NCI-H146 (cell line): Measurements from ENCODE around the gene BIRC7.
A peak's percentile ranks its signal among the peaks of the same experiment; 100 is the strongest.

Experiments used
- DNase-seq: peaks from one replicate; lab custom pipeline; 2025; lab: John Stamatoyannopoulos, UW

Gene BIRC7

DNA sequence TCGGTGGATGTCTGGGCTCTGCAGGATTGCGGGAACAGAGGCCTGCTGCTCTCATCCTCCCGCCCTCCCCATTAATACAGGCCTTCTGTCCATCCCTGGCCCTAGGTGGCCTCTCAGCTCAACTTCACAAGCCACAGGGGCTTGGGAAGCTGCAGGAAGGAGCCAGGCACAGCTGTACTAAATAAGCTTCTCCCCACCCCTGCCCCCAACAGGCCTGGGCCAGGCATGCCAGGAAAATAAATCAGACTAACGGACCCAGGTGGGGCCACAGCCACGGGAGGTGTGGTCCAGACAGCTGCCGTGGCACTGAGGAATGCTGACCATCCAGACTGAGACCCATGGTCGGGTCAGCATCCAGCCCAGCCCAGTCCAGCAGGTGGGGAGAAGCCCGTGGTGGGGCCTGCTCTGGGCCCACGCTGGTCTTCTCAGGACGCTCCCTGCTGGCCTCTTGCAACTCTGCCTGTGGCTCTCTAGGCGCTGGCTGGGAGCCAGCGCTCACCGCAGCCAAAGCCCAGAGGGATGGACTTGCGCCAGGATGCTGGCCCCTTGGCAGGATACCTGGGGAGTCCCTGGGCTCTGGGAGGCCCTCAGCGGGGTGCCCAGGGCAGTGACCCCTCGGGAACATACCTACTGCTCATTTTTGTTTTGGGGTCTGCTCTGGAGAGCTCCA, 11.2 kb upstream of the BIRC7 start:
- peak; percentile 68 for DNase-seq

DNA sequence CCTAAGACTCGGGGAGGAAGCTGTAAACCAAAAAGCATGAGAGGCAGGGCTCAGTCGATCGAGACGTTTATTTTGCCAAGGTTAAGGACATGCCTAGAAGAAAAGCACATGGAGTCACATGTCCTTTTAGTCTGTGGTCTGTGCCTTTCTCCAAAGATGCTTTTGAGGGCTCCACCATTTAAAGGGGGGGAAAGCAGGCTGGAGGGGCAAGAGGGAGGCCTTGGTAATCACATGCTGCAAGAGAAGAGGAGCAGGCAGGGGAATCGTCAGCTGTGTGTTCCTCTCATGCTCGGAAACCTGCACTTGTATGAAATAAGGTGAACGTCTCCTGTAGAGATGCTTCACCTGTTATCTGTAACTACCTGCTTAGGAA, 10.6 kb upstream of the BIRC7 start:
- no peak for DNase-seq

DNA sequence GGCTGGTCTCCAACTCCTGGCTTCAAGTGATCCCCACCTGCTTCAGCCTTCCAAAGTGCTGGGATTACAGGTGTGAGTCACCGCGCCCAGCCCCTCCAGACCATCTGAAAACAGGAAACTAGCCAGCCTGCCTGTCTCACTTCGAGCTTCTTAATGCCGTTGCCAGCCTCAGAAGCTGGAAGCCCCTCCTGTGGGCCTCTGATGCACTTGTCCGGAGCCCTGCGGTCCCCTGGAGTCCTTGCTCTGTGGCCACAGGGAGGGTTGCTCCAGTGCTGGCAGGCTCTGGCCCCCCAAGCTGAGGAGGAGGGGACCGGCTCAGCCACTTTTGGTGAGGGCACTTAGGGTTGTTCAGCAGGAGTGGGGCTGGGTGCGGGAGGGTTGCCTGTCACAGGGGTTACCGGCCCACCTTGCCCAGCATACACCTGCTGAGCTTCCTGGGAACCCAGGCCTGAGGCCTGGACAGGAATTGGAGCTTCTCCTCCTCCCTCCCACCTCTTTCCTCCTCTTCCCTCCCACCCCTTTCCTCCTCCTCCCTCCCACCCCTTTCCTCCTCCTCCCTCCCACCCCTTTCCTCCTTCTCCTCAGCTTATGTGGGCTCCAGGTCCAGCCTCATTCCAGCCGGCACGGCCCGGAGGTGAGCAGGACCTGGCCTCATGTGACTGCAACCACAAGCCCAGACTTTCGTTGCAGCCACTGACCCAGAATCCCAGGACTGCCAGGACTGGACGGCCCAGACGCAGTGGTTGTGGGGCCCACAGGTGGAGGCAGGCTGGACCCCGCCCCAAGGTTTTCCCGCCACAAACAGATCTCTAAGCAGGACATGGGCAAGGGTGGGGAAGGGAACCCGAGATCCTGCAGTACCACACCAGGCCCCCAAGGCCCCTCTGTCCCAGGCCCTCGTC, 9.4 kb upstream of the BIRC7 start:
- no peak for DNase-seq

- DNase-seq, result no peak
Measured at GRCh38 chr20:63227260-63227659, 8.4 kb upstream of the BIRC7 start.

- DNase-seq, result no peak
Measured at GRCh38 chr20:63228806-63229205, 6.9 kb upstream of the BIRC7 start.

DNA sequence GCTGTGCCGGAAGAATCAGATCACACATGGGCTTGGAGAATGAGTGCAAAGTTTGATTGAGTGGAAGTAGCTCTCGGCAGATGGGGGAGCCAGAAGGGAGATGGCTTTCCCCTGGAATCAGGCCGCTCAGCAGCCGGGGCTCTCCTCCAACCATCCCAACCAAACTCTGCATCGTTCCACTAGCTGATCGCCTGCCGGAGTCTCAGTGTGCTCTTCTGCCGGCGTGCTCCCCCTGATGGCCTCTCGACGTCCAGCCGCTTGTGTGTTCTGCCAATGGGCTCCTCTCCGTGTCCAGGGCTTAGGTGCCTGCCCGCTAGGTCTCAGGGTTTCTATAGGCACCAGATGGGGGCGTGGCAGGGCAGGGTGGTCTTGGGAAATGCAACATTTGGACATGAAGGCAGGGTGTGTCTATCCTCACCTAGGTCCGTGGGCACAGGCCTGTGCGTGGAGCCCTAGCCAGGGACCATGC, 4.9 kb upstream of the BIRC7 start:
- peak; percentile 56 for DNase-seq

DNA sequence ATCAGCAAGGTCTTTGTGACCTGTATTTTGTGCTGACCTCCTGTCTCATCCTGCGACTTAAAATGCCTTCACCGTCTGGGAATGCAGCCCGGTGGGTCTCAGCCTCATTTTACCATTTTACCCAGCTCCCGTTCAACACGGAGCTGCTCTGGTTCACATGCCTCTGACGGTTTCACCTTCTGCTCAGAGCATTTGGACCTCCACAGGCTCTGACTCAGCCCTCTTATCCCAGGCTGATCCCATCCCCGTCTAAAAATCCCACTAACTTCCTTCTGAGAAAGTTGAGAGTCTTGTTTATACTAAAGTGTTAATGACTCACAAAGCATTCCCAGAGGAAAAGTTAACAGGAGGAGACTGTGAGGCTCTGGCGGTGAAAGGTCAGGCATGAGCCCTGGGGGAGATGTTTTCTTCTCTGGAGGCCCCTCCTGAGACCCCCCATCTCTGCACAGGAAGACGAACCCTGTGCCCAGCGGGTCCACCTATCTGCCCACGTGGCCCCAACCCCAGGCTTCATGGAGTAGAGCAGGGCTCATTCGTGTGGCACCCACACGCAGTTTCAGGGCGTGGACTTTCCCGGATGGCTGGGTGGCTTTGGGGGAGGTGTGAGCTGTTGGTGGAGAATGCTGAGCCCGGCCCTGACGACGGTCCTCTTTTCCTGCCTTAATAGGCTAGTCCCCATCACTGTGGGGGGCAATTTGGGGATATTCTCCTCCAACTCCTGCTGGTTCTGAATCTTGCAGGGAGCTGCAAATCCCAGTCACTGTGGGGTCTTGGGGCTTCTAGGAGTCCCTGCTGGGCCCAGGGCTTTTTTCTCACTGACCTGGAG, 3.3 kb upstream of the BIRC7 start:
- no peak for DNase-seq

- no peak for DNase-seq
Measured at GRCh38 chr20:63233061-63233344, 2.7 kb upstream of the BIRC7 start.

GRCh38 chr20:63233924-63234323, 1.8 kb upstream of the BIRC7 start:
- DNase-seq, result no peak

GRCh38 chr20:63234693-63235398, 859 bp upstream of the BIRC7 start:
- DNase-seq, result peak; percentile 43

DNA sequence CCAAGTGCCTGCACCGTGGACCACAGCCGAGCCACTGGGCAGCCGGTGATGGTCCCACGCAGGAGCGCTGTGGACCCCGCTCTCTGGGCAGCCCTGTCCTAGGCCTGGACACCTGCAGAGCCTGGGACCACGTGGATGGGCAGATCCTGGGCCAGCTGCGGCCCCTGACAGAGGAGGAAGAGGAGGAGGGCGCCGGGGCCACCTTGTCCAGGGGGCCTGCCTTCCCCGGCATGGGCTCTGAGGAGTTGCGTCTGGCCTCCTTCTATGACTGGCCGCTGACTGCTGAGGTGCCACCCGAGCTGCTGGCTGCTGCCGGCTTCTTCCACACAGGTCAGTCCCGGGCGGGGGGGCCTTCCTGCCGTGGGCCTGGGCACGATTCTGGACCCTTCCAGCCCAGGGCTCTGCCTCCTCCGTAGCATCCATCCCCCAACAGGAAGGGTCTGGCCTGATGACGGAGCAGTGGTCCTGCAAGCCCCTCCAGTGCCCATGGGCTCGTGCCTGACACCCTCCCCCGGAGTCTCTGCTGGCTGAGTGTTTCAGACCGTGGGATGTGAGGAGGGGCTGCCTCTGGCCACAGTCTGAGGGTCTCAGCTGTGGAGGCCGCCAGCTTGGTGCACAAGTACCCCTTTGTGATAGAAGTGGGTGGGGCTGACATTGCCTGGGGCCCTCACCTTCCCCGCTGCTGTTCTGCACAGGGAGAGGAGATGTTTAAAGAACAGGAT, 572 bp downstream of the BIRC7 start:
- DNase-seq, result no peak

GRCh38 chr20:63238031-63238430, 2.3 kb downstream of the BIRC7 start:
- no peak for DNase-seq

GRCh38 chr20:63238514-63239125, 2.9 kb downstream of the BIRC7 start:
- no peak for DNase-seq

DNA sequence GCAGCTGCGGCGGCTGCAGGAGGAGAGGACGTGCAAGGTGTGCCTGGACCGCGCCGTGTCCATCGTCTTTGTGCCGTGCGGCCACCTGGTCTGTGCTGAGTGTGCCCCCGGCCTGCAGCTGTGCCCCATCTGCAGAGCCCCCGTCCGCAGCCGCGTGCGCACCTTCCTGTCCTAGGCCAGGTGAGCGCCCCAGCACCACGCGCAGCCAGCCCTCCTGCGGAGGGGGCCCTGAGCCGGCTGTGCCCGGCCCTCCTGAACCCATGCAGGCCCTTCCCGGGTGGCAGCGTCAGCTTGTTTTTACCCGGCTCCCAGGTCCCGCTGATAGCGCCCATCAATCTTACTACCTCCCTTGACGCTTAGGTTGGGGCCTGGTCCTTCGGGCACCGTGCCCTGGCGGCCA, 3.7 kb downstream of the BIRC7 start:
- no peak for DNase-seq

GRCh38 chr20:63240004-63240403, 4.3 kb downstream of the BIRC7 start:
- no peak for DNase-seq

- no peak for DNase-seq
Measured at GRCh38 chr20:63241272-63241671, 5.6 kb downstream of the BIRC7 start.

DNA sequence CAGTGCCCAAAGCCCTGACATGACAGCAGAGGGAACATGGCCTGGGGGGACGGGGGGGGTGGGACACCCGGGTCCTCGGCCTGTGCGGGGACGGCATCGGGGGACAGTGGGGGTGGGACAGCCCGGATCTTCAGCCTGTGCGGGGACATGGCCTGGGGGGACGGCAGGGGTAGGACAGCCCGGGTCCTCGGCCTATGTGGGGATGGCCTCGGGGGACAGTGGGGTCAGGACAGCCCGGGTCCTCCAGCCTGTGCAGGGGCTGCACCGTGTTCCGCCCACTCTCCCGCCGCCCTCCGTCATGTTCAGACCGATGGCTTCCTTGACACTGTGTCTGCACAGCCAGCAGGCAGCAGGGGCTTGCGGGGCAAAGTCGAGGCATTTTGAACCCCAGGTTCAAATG, 7.0 kb downstream of the BIRC7 start:
- no peak for DNase-seq

- DNase-seq, result no peak
Measured at GRCh38 chr20:63243604-63244247, 8.0 kb downstream of the BIRC7 start.

DNA sequence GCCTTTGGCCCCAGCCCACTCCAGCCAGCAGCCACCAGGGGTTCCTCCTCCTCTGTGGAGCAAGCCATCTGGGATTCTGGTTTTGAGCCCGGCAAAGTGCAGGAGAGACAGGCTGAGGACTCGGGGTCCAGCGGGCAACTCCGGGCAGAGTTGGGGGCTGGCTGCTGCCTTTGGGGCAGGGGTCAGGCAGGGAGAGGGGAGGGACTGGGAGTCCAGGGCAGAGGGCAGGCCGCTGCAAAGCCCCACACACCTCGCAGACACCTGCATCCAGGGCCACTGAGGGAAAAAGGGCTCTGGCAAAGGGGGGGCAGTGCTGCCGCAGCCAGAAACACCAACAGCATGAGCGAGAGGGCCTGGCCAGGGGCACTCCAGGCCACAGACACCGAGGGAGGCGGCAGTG, 8.8 kb downstream of the BIRC7 start:
- no peak for DNase-seq

DNA sequence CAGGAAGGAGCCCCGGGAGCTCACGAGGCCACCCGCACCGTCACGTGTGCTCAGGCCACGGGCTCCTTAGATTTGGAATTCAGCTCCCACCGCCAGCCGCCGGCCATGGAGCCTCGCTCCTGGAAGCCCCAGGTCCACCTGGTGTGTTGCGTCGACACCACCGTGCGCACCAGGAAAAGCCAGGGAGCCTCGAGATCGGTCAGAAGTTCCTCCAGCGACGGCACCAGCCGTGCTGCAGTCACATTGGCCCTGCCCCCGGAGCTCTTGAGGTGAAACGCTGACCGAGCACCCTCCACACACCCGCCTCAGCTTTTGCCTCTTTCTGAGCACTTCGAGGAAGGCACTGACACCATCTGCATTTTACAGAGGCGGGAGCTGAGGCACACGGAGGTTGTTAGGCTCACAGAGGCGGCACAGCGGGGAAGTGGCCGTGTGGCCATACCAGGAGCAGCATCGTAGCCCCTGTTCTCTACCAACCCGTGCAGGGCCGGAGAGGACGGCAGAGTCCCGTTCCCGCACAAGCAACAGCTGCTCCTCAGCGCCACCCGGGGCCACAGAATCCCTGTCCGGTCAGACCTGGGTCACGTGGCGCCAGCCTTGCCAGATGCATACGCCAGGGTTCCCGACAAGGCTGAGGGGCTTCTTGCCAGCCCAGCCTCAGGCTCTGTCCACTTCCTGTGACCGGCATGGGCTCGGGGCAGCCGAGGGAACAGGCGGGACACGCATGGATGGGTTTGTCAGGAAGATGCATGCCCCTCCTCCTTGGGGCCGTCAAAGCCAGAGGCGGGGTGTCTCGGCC, 11.0 kb downstream of the BIRC7 start:
- DNase-seq, result peak; percentile 59
